GM12878 (cell line): Measurements from ENCODE around the gene SPOCD1. TPM values are rescaled to one million over a fixed set of nuclear protein-coding genes. Genes with fewer than 3 reads are reported as not detected.

Experiments
- ATAC-seq: fragments of 200-7000 bp; cut with Tn5 transposase; 3 replicates; pipeline ENCODE4 v1.9.1; 2020; ENCODE audit warnings: mild to moderate bottlenecking, moderate library complexity
- BruUV-seq: library from RNA; stranded (reverse); fragments of 400-500 nt; replicated peaks from 2 replicates; lab custom pipeline; 2021; lab: Mats Ljungman, UMichigan
- CTCF ChIA-PET: fragments of 300-600 bp; sonication (Branson Sonifier 250); formaldehyde crosslinking; extraction: SDS; loops from one replicate; lab custom pipeline; 2021; ENCODE audit warnings: inconsistent platforms; lab: Yijun Ruan, JAX
- POLR2A ChIA-PET: fragments of 350-600 bp; formaldehyde crosslinking; extraction: SDS; loops from one replicate; lab custom pipeline; 2021; ENCODE audit warnings: inconsistent platforms; lab: Charles Lee
- RAD21 ChIA-PET: fragments of 300-600 bp; sonication (Branson Sonifier 250); formaldehyde crosslinking; loops from one replicate; lab custom pipeline; 2023; ENCODE audit warnings: antibody characterized with exemption; ENCODE audit not compliant: unreplicated experiment; lab: Charles Lee
- SMC1A ChIA-PET: fragments of 300-600 bp; sonication (Branson Sonifier 250); formaldehyde crosslinking; loops from one replicate; lab custom pipeline; 2023; ENCODE audit not compliant: unreplicated experiment, uncharacterized antibody; lab: Charles Lee
- DNase-seq: peaks from one replicate; pipeline ENCODE4 v3.0.0-alpha.2; 2011; ENCODE audit warnings: low read depth, low spot score
- FAIRE-seq: peaks from 3 replicates; lab custom pipeline; 2011; peaks lifted over from hg19 to GRCh38; lab: Jason Lieb, UNC
- H2AFZ ChIP-seq: 2 replicates; pipeline ENCODE4 v1.6.0; 2011; ENCODE audit warnings: low read depth, low read length, control low read depth; ENCODE audit not compliant: control insufficient read depth
- H3K27ac ChIP-seq: 2 replicates; pipeline ENCODE4 v1.5.1; 2011; ENCODE audit warnings: control low read depth; ENCODE audit not compliant: control insufficient read depth, insufficient read depth
- H3K27me3 ChIP-seq, 2 experiments: replicated peaks in 1 of 2; 2 replicates each; pipeline versions ENCODE4 v1.6.0 to v1.6.1; 2011; ENCODE audit warnings: low read length in 1 of 2; ENCODE audit not compliant: control insufficient read depth in 2 of 2, insufficient read depth in 2 of 2
- H3K36me3 ChIP-seq, 2 experiments: 2 replicates each; pipeline ENCODE4 v1.5.1; 2011; ENCODE audit warnings: low read length in 1 of 2; ENCODE audit not compliant: control insufficient read depth in 2 of 2, insufficient read depth in 2 of 2
- H3K4me1 ChIP-seq: 2 replicates; pipeline ENCODE4 v1.6.1; 2011; ENCODE audit warnings: mild to moderate bottlenecking, low read length, moderate library complexity, mixed read lengths; ENCODE audit not compliant: control insufficient read depth, insufficient read depth
- H3K4me2 ChIP-seq: 2 replicates; pipeline ENCODE4 v1.6.0; 2011; ENCODE audit warnings: control low read depth; ENCODE audit not compliant: control insufficient read depth, insufficient read depth
- H3K4me3 ChIP-seq: fragments of 200-600 bp; sonication (generic); 2 replicates; pipeline ENCODE4 v1.5.1; 2016
- H3K79me2 ChIP-seq: 2 replicates; pipeline ENCODE4 v1.6.0; 2011; ENCODE audit warnings: low read length; ENCODE audit not compliant: control insufficient read depth, insufficient read depth
- H3K9ac ChIP-seq: 2 replicates; pipeline ENCODE4 v1.8.0; 2011; ENCODE audit warnings: low read length, control low read depth, mixed read lengths; ENCODE audit not compliant: control insufficient read depth, insufficient read depth
- H3K9me3 ChIP-seq: replicated peaks from 3 replicates; pipeline ENCODE4 v1.5.1; 2011; ENCODE audit warnings: mild to moderate bottlenecking, low read length; ENCODE audit not compliant: control insufficient read depth, insufficient read depth
- H4K20me1 ChIP-seq: 2 replicates; pipeline ENCODE4 v1.6.0; 2011; ENCODE audit not compliant: control insufficient read depth, insufficient read depth
- KAT2A ChIP-seq: conservative IDR thresholded peaks from 2 replicates; pipeline ENCODE4 v1.6.1; 2011; ENCODE audit warnings: low read depth, low read length; ENCODE audit not compliant: control insufficient read depth
- NBN ChIP-seq: fragments of 450-650 bp; IDR thresholded peaks from 2 replicates; pipeline ENCODE4 v1.6.1; 2016
- NFIC ChIP-seq: IDR thresholded peaks from 2 replicates; pipeline ENCODE4 v1.6.1; 2012; ENCODE audit warnings: low read depth, mild to moderate bottlenecking, inconsistent platforms, low read length, moderate library complexity
- RFX5 ChIP-seq: IDR thresholded peaks from 2 replicates; pipeline ENCODE4 v1.6.1; 2011; ENCODE audit warnings: low read depth, low read length, improper control_type of control experiment
- RUNX3 ChIP-seq: IDR thresholded peaks from 2 replicates; pipeline ENCODE4 v1.6.1; 2012; ENCODE audit warnings: low read length, inconsistent platforms
- SREBF2 ChIP-seq: IDR thresholded peaks from 2 replicates; pipeline ENCODE4 v1.6.1; 2012; ENCODE audit warnings: mild to moderate bottlenecking, low read length
- STAT1 ChIP-seq: fragments of 450-650 bp; conservative IDR thresholded peaks from 2 replicates; pipeline ENCODE4 v1.6.1; 2014; ENCODE audit warnings: antibody characterized with exemption, mild to moderate bottlenecking
- ZNF384 ChIP-seq: IDR thresholded peaks from 2 replicates; pipeline ENCODE4 v1.6.1; 2012; ENCODE audit warnings: low read depth, mild to moderate bottlenecking, low read length, improper control_type of control experiment, borderline replicate concordance
- WGBS: methylation state at CpG from one replicate; pipeline ENCODE4 v1.1.6; 2016; ENCODE audit warnings: low lambda C conversion rate; ENCODE audit not compliant: insufficient replicate concordance, insufficient coverage; ENCODE audit errors: missing lambda C conversion rate; 5-methylcytosine and 5-hydroxymethylcytosine counted together
- in situ Hi-C: fragments of 300-500 bp; cut with MboI; formaldehyde crosslinking; loops from 9 replicates; pipeline ENCODE4 v1.14.3; 2018; ENCODE audit warnings: mixed read lengths
- intact Hi-C: fragments of 100-400 bp; cut with micrococcal nuclease; formaldehyde crosslinking; loops from one replicate; pipeline ENCODE4 v1.14.2; 2022; ENCODE audit not compliant: unreplicated experiment
- polyA plus RNA-seq, 11 experiments: library from polyadenylated mRNA; depleted of rRNA in 4 of 11; unstranded in 6 of 11; stranded (reverse) in 5 of 11; fragments of >200 nt; fragmentation: Nextera tagmentation in 4 of 11; fragmentation: Illumina TruSeq in 1 of 11; extraction: Ambion mirVana in 4 of 11; extraction: Trizol in 1 of 11; gene quantifications; 1 replicate in 1 of 11; 2 replicates in 10 of 11; pipeline versions ENCODE4 v1.2.1 to v1.2.3, GENCODE V29; 2011 to 2016; ENCODE audit warnings: inconsistent platforms in 2 of 11, missing spikeins in 2 of 11, low read depth in 1 of 11
- total RNA-seq, 4 experiments: library from RNA; depleted of rRNA in 3 of 4; stranded (reverse); fragments of >200 nt in 3 of 4; fragmentation: Illumina TruSeq in 1 of 4; extraction: Trizol in 1 of 4; gene quantifications; 2 replicates each; pipeline versions ENCODE4 v1.2.1 to v1.2.3, GENCODE V29; 2013 to 2021
- TF ChIP-seq, protein P1 (sequence below): fragments of 450-650 bp; IDR thresholded peaks from 2 replicates; pipeline ENCODE4 v1.6.1; 2017; ENCODE audit warnings: mild to moderate bottlenecking, moderate library complexity
- TF ChIP-seq, protein P2 (sequence below): IDR thresholded peaks from 2 replicates; pipeline ENCODE4 v1.6.1; 2011; ENCODE audit warnings: low read depth, mild to moderate bottlenecking, low read length, moderate library complexity, borderline replicate concordance; ENCODE audit errors: extremely low read depth

The SPOCD1 gene
- total and polyA plus RNA-seq, 10 of the 15 experiments (the other 5 are each of a cell fraction or from before 2014, with no cell fraction given) = 0.02 to 0.65 (median 0.13) TPM; not detected in 4

DNA sequence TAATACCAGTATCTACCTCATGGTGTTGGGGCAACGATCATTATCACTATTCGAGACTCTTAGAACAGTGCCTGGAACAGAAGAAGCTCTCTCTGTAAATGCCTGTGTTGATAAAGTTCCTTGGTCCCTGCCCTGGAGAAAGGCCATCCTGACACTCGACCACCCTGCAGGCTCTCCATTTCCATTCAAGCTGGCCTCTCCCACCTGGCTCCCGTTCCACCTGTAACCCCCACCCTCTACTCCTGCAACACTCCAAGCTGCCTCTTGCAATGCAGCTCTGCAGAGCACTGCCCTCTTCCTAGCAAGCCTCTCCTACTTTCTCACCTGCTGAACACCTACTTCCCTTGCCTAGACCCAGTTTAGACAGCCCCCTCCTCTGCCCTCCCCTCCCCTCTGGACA lies 6.1 kb downstream of the SPOCD1 start:
- no peak for DNase-seq
- RAD21 ChIA-PET = no interaction called here
- ATAC-seq = no peak
- Histone ChIP-seq H3K9ac (no peak overlapping the region), H4K20me1 (no peaks in the 10 kb centered on the region), H3K36me3 (no peaks in the 10 kb centered on the region), H3K27me3 (peaks cover 0 to 1% of the 10 kb centered on the region in 2 experiments; a peak in 1 of 4 replicates), H2AFZ (no peak overlapping the region), H3K4me2 (no peak overlapping the region), H3K27ac (no peak overlapping the region), H3K79me2 (no peaks in the 10 kb centered on the region), H3K9me3 (no peaks in the 10 kb centered on the region), H3K4me3 (no peak overlapping the region), H3K4me1 (no peaks in the 10 kb centered on the region)
- POLR2A ChIA-PET = interaction anchor here (0.5 kb wide), 1 partner anchor 20 kb away, joined by 3 read pairs; no protein-coding TSS in a partner anchor
- TF ChIP-seq, protein P1, sequence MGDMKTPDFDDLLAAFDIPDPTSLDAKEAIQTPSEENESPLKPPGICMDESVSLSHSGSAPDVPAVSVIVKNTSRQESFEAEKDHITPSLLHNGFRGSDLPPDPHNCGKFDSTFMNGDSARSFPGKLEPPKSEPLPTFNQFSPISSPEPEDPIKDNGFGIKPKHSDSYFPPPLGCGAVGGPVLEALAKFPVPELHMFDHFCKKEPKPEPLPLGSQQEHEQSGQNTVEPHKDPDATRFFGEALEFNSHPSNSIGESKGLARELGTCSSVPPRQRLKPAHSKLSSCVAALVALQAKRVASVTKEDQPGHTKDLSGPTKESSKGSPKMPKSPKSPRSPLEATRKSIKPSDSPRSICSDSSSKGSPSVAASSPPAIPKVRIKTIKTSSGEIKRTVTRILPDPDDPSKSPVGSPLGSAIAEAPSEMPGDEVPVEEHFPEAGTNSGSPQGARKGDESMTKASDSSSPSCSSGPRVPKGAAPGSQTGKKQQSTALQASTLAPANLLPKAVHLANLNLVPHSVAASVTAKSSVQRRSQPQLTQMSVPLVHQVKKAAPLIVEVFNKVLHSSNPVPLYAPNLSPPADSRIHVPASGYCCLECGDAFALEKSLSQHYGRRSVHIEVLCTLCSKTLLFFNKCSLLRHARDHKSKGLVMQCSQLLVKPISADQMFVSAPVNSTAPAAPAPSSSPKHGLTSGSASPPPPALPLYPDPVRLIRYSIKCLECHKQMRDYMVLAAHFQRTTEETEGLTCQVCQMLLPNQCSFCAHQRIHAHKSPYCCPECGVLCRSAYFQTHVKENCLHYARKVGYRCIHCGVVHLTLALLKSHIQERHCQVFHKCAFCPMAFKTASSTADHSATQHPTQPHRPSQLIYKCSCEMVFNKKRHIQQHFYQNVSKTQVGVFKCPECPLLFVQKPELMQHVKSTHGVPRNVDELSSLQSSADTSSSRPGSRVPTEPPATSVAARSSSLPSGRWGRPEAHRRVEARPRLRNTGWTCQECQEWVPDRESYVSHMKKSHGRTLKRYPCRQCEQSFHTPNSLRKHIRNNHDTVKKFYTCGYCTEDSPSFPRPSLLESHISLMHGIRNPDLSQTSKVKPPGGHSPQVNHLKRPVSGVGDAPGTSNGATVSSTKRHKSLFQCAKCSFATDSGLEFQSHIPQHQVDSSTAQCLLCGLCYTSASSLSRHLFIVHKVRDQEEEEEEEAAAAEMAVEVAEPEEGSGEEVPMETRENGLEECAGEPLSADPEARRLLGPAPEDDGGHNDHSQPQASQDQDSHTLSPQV = no peak
- no peak for TF ChIP-seq STAT1
- no peak for TF ChIP-seq RUNX3
- TF ChIP-seq, protein P2, sequence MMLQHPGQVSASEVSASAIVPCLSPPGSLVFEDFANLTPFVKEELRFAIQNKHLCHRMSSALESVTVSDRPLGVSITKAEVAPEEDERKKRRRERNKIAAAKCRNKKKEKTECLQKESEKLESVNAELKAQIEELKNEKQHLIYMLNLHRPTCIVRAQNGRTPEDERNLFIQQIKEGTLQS = no peak
- TF ChIP-seq RFX5 = no peak
- no peak for TF ChIP-seq ZNF384
- TF ChIP-seq NBN = no peak
- no peak for TF ChIP-seq NFIC
- TF ChIP-seq KAT2A = no peak
- no peak for TF ChIP-seq SREBF2
- SMC1A ChIA-PET = no interaction called here
- intact Hi-C loops = no loop called here
- WGBS = 43% methylated on average over 4 of the region's 4 CpGs
- in situ Hi-C loops = no loop called here
- CTCF ChIA-PET = interaction anchor here (2.0 kb wide), 1 partner anchor 21 kb away, joined by 7 read pairs; no protein-coding TSS in a partner anchor
- BruUV-seq = no TSS peak
- FAIRE-seq = no peak
